Caco-2 (cell line): Measurements from ENCODE around the gene BEND5. TPM values are rescaled to one million over a fixed set of nuclear protein-coding genes. Genes with fewer than 3 reads are reported as not detected.

Experiments
- BruUV-seq: library from RNA; stranded (reverse); fragments of 400-500 nt; replicated peaks from 2 replicates; lab custom pipeline; 2021; lab: Mats Ljungman, UMichigan
- CTCF ChIA-PET: fragments of 300-600 bp; sonication (Branson Sonifier 250); formaldehyde crosslinking; loops from one replicate; lab custom pipeline; 2022; ENCODE audit warnings: antibody characterized with exemption; lab: Charles Lee
- POLR2A ChIA-PET: fragments of 300-600 bp; sonication (Branson Sonifier 250); formaldehyde crosslinking; loops from one replicate; lab custom pipeline; 2022; ENCODE audit warnings: antibody characterized with exemption; lab: Charles Lee
- DNase-seq, 2 experiments: peaks; one replicate each; pipeline versions ENCODE4 v3.0.0 to v3.0.0-alpha.2; 2020 to 2022
- H3K27me3 ChIP-seq: replicated peaks from 2 replicates; pipeline ENCODE4 v1.6.0; 2011; ENCODE audit warnings: low read length; ENCODE audit not compliant: control insufficient read depth, insufficient read depth
- H3K36me3 ChIP-seq: 2 replicates; pipeline ENCODE4 v1.5.1; 2011; ENCODE audit warnings: low read length; ENCODE audit not compliant: control insufficient read depth, insufficient read depth
- H3K4me1 ChIP-seq: fragments of 250-450 bp; sonication (Bioruptor Pico); 2 replicates; pipeline ENCODE4 v1.5.1; 2020; ENCODE audit warnings: mild to moderate bottlenecking
- H3K4me3 ChIP-seq: 2 replicates; pipeline ENCODE4 v1.5.1; 2011; ENCODE audit warnings: low read depth, mild to moderate bottlenecking, control low read depth, low read length
- H3K9me3 ChIP-seq: fragments of 250-450 bp; sonication (Bioruptor Pico); 2 replicates; pipeline ENCODE4 v1.5.1; 2020; ENCODE audit warnings: mild to moderate bottlenecking, moderate library complexity
- H3K27ac Mint-ChIP-seq: one replicate; pipeline ENCODE4 v1.8.0; 2022; ENCODE audit warnings: mixed read lengths; ENCODE audit not compliant: unreplicated experiment
- H3K27me3 Mint-ChIP-seq: one replicate; pipeline ENCODE4 v1.8.0; 2022; ENCODE audit warnings: mixed read lengths; ENCODE audit not compliant: insufficient read depth, unreplicated experiment
- H3K36me3 Mint-ChIP-seq: one replicate; pipeline ENCODE4 v1.8.0; 2022; ENCODE audit warnings: mild to moderate bottlenecking, mixed read lengths; ENCODE audit not compliant: insufficient read depth, unreplicated experiment
- H3K4me1 Mint-ChIP-seq: one replicate; pipeline ENCODE4 v1.8.0; 2022; ENCODE audit warnings: low read depth, mixed read lengths; ENCODE audit not compliant: unreplicated experiment
- H3K4me3 Mint-ChIP-seq: one replicate; pipeline ENCODE4 v1.8.0; 2022; ENCODE audit warnings: mild to moderate bottlenecking, moderate library complexity, mixed read lengths; ENCODE audit not compliant: unreplicated experiment
- H3K9me3 Mint-ChIP-seq: one replicate; pipeline ENCODE4 v1.8.0; 2022; ENCODE audit warnings: mixed read lengths; ENCODE audit not compliant: unreplicated experiment
- intact Hi-C: fragments of 100-400 bp; cut with micrococcal nuclease; formaldehyde crosslinking; loops from one replicate; pipeline ENCODE4 v1.10.0; 2022; ENCODE audit not compliant: unreplicated experiment
- total RNA-seq: library from RNA; stranded (reverse); gene quantifications from 2 replicates; pipeline ENCODE4 v1.2.3, GENCODE V29; 2022
- TF ChIP-seq, protein P1 (sequence below), 2 experiments: fragments of 200-600 bp in 1 of 2; IDR thresholded peaks; 1 replicate in 1 of 2; 2 replicates in 1 of 2; pipeline versions ENCODE4 v1.5.1 to v1.8.0; 2011 to 2022; ENCODE audit warnings: antibody characterized with exemption in 1 of 2, control low read depth in 1 of 2, inconsistent platforms in 1 of 2, low read depth in 1 of 2, low read length in 1 of 2, mild to moderate bottlenecking in 1 of 2, moderate library complexity in 1 of 2; ENCODE audit not compliant: insufficient read depth in 1 of 2, severe bottlenecking in 1 of 2, unreplicated experiment in 1 of 2

The BEND5 gene
- total RNA-seq, 1 experiment from 2014 or later: 0.57 TPM

- H3K4me3 ChIP-seq: no peak overlapping the region
- no peaks in the 10 kb centered on the region for H3K27me3 ChIP-seq
- Mint-ChIP-seq H3K4me3 (no peak overlapping the region), H3K9me3 (no peaks in the 10 kb centered on the region), H3K27me3 (peaks cover 3% of the 10 kb centered on the region), H3K4me1 (no peaks in the 10 kb centered on the region), H3K27ac (no peak overlapping the region), H3K36me3 (no peaks in the 10 kb centered on the region)
- intact Hi-C loops: no loop called here
- no peaks in the 10 kb centered on the region for H3K9me3 ChIP-seq
- TF ChIP-seq, protein P1, sequence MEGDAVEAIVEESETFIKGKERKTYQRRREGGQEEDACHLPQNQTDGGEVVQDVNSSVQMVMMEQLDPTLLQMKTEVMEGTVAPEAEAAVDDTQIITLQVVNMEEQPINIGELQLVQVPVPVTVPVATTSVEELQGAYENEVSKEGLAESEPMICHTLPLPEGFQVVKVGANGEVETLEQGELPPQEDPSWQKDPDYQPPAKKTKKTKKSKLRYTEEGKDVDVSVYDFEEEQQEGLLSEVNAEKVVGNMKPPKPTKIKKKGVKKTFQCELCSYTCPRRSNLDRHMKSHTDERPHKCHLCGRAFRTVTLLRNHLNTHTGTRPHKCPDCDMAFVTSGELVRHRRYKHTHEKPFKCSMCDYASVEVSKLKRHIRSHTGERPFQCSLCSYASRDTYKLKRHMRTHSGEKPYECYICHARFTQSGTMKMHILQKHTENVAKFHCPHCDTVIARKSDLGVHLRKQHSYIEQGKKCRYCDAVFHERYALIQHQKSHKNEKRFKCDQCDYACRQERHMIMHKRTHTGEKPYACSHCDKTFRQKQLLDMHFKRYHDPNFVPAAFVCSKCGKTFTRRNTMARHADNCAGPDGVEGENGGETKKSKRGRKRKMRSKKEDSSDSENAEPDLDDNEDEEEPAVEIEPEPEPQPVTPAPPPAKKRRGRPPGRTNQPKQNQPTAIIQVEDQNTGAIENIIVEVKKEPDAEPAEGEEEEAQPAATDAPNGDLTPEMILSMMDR (IDR thresholded peaks at IDR 0.05; ENCODE audit: insufficient read depth in 1 of 2, low read depth in 1 of 2, low read length in 1 of 2, severe bottlenecking in 1 of 2, unreplicated experiment in 1 of 2): no peak
- BruUV-seq: no TSS peak
- no peaks in the 10 kb centered on the region for H3K36me3 ChIP-seq
- DNase-seq: no peak
- ChIA-PET POLR2A (no interaction called here), CTCF (no interaction called here)
- no peaks in the 10 kb centered on the region for H3K4me1 ChIP-seq
These were observed 46.4 kb downstream of the BEND5 start for GRCh38 chr1:48730164-48730910.

DNA sequence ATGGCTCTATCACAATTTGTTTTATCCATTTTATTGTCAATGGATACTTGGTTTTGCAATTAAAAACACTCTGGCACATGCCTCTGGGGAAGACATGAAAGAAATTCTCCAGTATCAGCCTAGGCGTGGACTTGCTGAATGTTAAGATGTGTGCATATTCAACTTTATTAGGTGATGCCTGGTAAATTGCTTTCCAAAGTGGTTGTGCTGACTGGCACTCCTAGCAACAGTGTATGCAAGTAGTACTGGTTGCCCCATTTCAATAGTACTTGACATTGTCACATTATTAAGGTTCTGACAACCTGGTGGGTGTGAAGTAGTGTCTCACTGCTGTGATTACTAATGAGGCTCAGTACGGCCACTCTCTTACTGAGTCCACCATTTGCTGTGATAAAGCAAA is 48.1 kb downstream of the BEND5 start:
- H3K4me1 Mint-ChIP-seq: no peaks in the 10 kb centered on the region
- H3K4me1 ChIP-seq: no peaks in the 10 kb centered on the region
- no peak overlapping the region for H3K4me3 Mint-ChIP-seq
- H3K4me3 ChIP-seq: no peak overlapping the region
- H3K9me3 ChIP-seq: no peaks in the 10 kb centered on the region
- intact Hi-C loops: no loop called here
- TF ChIP-seq, protein P1 (IDR thresholded peaks at IDR 0.05; ENCODE audit: insufficient read depth in 1 of 2, low read depth in 1 of 2, low read length in 1 of 2, severe bottlenecking in 1 of 2, unreplicated experiment in 1 of 2): no peak
- no peaks in the 10 kb centered on the region for H3K9me3 Mint-ChIP-seq
- no peak for DNase-seq
- H3K27me3 Mint-ChIP-seq: peaks cover 3% of the 10 kb centered on the region
- H3K36me3 ChIP-seq: no peaks in the 10 kb centered on the region
- no peaks in the 10 kb centered on the region for H3K27me3 ChIP-seq
- no peaks in the 10 kb centered on the region for H3K36me3 Mint-ChIP-seq
- CTCF ChIA-PET: no interaction called here
- POLR2A ChIA-PET: no interaction called here
- no TSS peak for BruUV-seq
- H3K27ac Mint-ChIP-seq: no peak overlapping the region

- intact Hi-C loops: no loop called here
- TF ChIP-seq, protein P1 (IDR thresholded peaks at IDR 0.05; ENCODE audit: insufficient read depth in 1 of 2, low read depth in 1 of 2, low read length in 1 of 2, severe bottlenecking in 1 of 2, unreplicated experiment in 1 of 2): no peak
- no peaks in the 10 kb centered on the region for H3K27me3 ChIP-seq
- no peaks in the 10 kb centered on the region for H3K9me3 ChIP-seq
- H3K4me1 ChIP-seq: no peaks in the 10 kb centered on the region
- H3K9me3 Mint-ChIP-seq: no peaks in the 10 kb centered on the region
- no peak overlapping the region for H3K4me3 ChIP-seq
- ChIA-PET CTCF (no interaction called here), POLR2A (no interaction called here)
- no peaks in the 10 kb centered on the region for H3K36me3 ChIP-seq
- no peak overlapping the region for H3K27ac Mint-ChIP-seq
- no peak for DNase-seq
- H3K4me3 Mint-ChIP-seq: no peak overlapping the region
- H3K4me1 Mint-ChIP-seq: no peaks in the 10 kb centered on the region
- BruUV-seq: no TSS peak
- H3K27me3 Mint-ChIP-seq: peaks cover 3% of the 10 kb centered on the region
- H3K36me3 Mint-ChIP-seq: no peaks in the 10 kb centered on the region
These were observed 50.0 kb downstream of the BEND5 start for GRCh38 chr1:48726557-48727215.
